HCT116 (cell line): ENCODE measurements around the gene GFER. TPM values are rescaled to one million over a fixed set of nuclear protein-coding genes. Genes with fewer than 3 reads are reported as not detected.

Experiments used
- ATAC-seq: fragments of 200-7000 bp; cut with Tn5 transposase; 2 replicates; pipeline ENCODE4 v1.9.1; 2020; ENCODE audit warnings: mild to moderate bottlenecking, moderate library complexity
- BruUV-seq: library from RNA; stranded (reverse); fragments of 400-500 nt; replicated peaks from 2 replicates; lab custom pipeline; 2021; lab: Mats Ljungman, UMichigan
- CTCF ChIA-PET: fragments of 300-600 bp; sonication (Branson Sonifier 250); formaldehyde crosslinking; loops from one replicate; lab custom pipeline; 2021; ENCODE audit warnings: antibody characterized with exemption; lab: Charles Lee
- POLR2A ChIA-PET: fragments of 300-600, 350-600 bp; sonication (Branson Sonifier 250); formaldehyde crosslinking; loops from one replicate; lab custom pipeline; 2021; ENCODE audit warnings: antibody characterized with exemption; lab: Charles Lee
- RAD21 ChIA-PET, 2 experiments: fragments of 300-600 bp; sonication (Branson Sonifier 250); formaldehyde crosslinking; loops; one replicate each; lab custom pipeline; 2023; ENCODE audit warnings: low total read pairs in 2 of 2; ENCODE audit not compliant: uncharacterized antibody in 2 of 2, unreplicated experiment in 2 of 2, low non-redundant PET in 1 of 2; lab: Charles Lee
- DNase-seq: peaks from one replicate; pipeline ENCODE4 v3.0.0-alpha.2; 2010; ENCODE audit warnings: low read depth, low spot score
- H2AFZ ChIP-seq: fragments of 200-600 bp; shearing (Covaris generic), sonication (generic); 2 replicates; pipeline ENCODE4 v1.6.1; 2017; ENCODE audit warnings: low read depth, mixed run types, mixed read lengths, antibody characterized with exemption, low read length; ENCODE audit not compliant: poor library complexity, severe bottlenecking
- H3K27ac ChIP-seq: 2 replicates; pipeline ENCODE4 v1.5.1; 2012; ENCODE audit warnings: low read depth, low read length
- H3K27me3 ChIP-seq: fragments of 200-600 bp; sonication (generic); 2 replicates; pipeline ENCODE4 v1.6.1; 2016; ENCODE audit warnings: mixed run types, low read length, mixed read lengths; ENCODE audit not compliant: insufficient read depth
- H3K36me3 ChIP-seq, 2 experiments: fragments of 200-500 bp in 1 of 2; fragments of 200-600 bp in 1 of 2; sonication (Bioruptor generic) in 1 of 2; sonication (generic) in 1 of 2; 2 replicates each; pipeline versions ENCODE4 v1.5.1 to v1.6.1; 2014 to 2016; ENCODE audit warnings: low read length in 2 of 2, inconsistent platforms in 1 of 2, mixed read lengths in 1 of 2, mixed run types in 1 of 2; ENCODE audit not compliant: insufficient read depth in 2 of 2, control insufficient read depth in 1 of 2
- H3K4me1 ChIP-seq, 2 experiments: fragments of 200-600 bp in 1 of 2; sonication (generic) in 1 of 2; 2 replicates each; pipeline versions ENCODE4 v1.5.1 to v1.6.1; 2012 to 2017; ENCODE audit warnings: low read length in 2 of 2, inconsistent platforms in 1 of 2, mild to moderate bottlenecking in 1 of 2, mixed read lengths in 1 of 2, mixed run types in 1 of 2, moderate library complexity in 1 of 2; ENCODE audit not compliant: insufficient read depth in 2 of 2, control insufficient read depth in 1 of 2
- H3K4me2 ChIP-seq: fragments of 200-600 bp; sonication (generic); 2 replicates; pipeline ENCODE4 v1.6.1; 2017; ENCODE audit warnings: mixed run types, low read length, mixed read lengths
- H3K4me3 ChIP-seq, 2 experiments: fragments of 200-600 bp in 1 of 2; sonication (generic) in 1 of 2; replicated peaks in 1 of 2; 2 replicates each; pipeline ENCODE4 v1.5.1; 2011 to 2016; ENCODE audit warnings: low read length in 2 of 2, control low read depth in 1 of 2, low read depth in 1 of 2, mild to moderate bottlenecking in 1 of 2, mixed read lengths in 1 of 2, mixed run types in 1 of 2
- H3K79me2 ChIP-seq: fragments of 200-600 bp; sonication (generic); 2 replicates; pipeline ENCODE4 v1.6.1; 2017; ENCODE audit warnings: mild to moderate bottlenecking, mixed run types, low read length, moderate library complexity, mixed read lengths; ENCODE audit not compliant: insufficient read depth
- H3K9ac ChIP-seq: fragments of 200-600 bp; sonication (generic); 2 replicates; pipeline ENCODE4 v1.6.1; 2016; ENCODE audit warnings: low read length, mixed read lengths
- H3K9me2 ChIP-seq: fragments of 200-600 bp; sonication (generic), shearing (Covaris generic); 2 replicates; pipeline ENCODE4 v1.6.1; 2017; ENCODE audit warnings: mixed run types, mild to moderate bottlenecking, moderate library complexity; ENCODE audit not compliant: insufficient read depth
- H3K9me3 ChIP-seq, 2 experiments: fragments of 200-500 bp in 1 of 2; fragments of 200-600 bp in 1 of 2; sonication (Bioruptor generic) in 1 of 2; sonication (generic) in 1 of 2; 2 replicates each; pipeline ENCODE4 v1.6.1; 2014 to 2017; ENCODE audit warnings: low read length in 2 of 2, mixed read lengths in 2 of 2, inconsistent platforms in 1 of 2, low read depth in 1 of 2, mild to moderate bottlenecking in 1 of 2, mixed run types in 1 of 2, moderate library complexity in 1 of 2; ENCODE audit not compliant: control insufficient read depth in 1 of 2, insufficient read depth in 1 of 2
- H4K20me1 ChIP-seq: fragments of 200-600 bp; sonication (generic), shearing (Covaris generic); 2 replicates; pipeline ENCODE4 v1.6.1; 2017; ENCODE audit warnings: mixed run types, mild to moderate bottlenecking, moderate library complexity; ENCODE audit not compliant: insufficient read depth
- CEBPB ChIP-seq: IDR thresholded peaks from 2 replicates; pipeline ENCODE4 v1.6.1; 2012; ENCODE audit warnings: low read depth
- ELF1 ChIP-seq: IDR thresholded peaks from 2 replicates; pipeline ENCODE4 v1.6.1; 2012; ENCODE audit warnings: low read depth, borderline replicate concordance
- EZH2phosphoT487 ChIP-seq: fragments of 200-600 bp; IDR thresholded peaks from 2 replicates; pipeline ENCODE4 v1.6.1; 2018; ENCODE audit warnings: antibody characterized with exemption, borderline replicate concordance
- FOSL1 ChIP-seq: IDR thresholded peaks from 2 replicates; pipeline ENCODE4 v1.6.1; 2012; ENCODE audit warnings: low read depth
- JUND ChIP-seq: IDR thresholded peaks from 2 replicates; pipeline ENCODE4 v1.6.1; 2012
- POLR2A ChIP-seq: IDR thresholded peaks from 2 replicates; pipeline ENCODE4 v1.7.0; 2011; ENCODE audit warnings: borderline replicate concordance; ENCODE audit not compliant: insufficient read depth, insufficient read length; ENCODE audit errors: extremely low read depth
- POLR2AphosphoS5 ChIP-seq: IDR thresholded peaks from 2 replicates; pipeline ENCODE4 v1.6.1; 2011; ENCODE audit warnings: mild to moderate bottlenecking, low read depth, low read length, moderate library complexity
- SP1 ChIP-seq: IDR thresholded peaks from 2 replicates; pipeline ENCODE4 v1.6.1; 2012; ENCODE audit warnings: low read depth
- SRF ChIP-seq: IDR thresholded peaks from 2 replicates; pipeline ENCODE4 v1.6.1; 2012; ENCODE audit warnings: low read depth
- ZNF274 ChIP-seq: fragments of 200-500 bp; sonication (Bioruptor generic); IDR thresholded peaks from 2 replicates; pipeline ENCODE4 v1.6.1; 2014; ENCODE audit warnings: mild to moderate bottlenecking, low read depth, low read length, inconsistent platforms
- intact Hi-C: fragments of 100-400 bp; cut with micrococcal nuclease; formaldehyde crosslinking; loops from 2 replicates; pipeline ENCODE4 v1.10.0; 2022
- total RNA-seq: library from RNA; stranded (reverse); gene quantifications from one replicate; pipeline ENCODE4 v1.2.1, GENCODE V29; 2021; ENCODE audit not compliant: unreplicated experiment

Gene GFER
- total RNA-seq, 1 experiment from 2014 or later, result 47.3 TPM

DNA sequence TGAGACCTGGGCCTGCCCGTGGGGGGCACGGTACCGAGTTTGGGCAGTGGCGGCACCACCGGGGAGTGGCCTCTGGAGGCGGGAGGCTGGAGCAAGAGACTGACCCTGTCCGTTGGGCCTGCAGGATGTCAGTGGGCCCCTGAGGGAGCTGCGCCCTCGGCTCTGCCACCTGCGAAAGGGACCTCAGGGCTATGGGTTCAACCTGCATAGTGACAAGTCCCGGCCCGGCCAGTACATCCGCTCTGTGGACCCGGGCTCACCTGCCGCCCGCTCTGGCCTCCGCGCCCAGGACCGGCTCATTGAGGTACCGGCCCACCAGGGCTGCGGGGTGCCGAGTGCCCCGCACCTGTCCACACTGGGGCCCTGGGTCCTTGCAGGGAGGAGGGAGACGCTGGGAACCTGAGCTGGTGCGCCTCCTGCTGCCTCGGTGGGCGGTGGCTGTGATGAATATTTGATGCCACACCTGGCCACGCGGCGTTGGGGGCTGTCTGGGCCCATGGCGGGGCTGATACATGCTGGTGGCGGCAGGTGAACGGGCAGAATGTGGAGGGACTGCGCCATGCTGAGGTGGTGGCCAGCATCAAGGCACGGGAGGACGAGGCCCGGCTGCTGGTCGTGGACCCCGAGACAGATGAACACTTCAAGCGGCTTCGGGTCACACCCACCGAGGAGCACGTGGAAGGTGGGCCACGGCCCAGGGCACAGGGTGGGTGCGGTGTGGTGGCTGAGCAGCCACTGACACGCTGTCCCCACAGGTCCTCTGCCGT lies 52.4 kb downstream of the GFER start:
- ChIA-PET RAD21 (no interaction called here), POLR2A (no interaction called here), CTCF (no interaction called here)
- Histone ChIP-seq H4K20me1 (no peaks in the 10 kb centered on the region), H3K9ac (no peak overlapping the region), H3K9me2 (no peaks in the 10 kb centered on the region), H3K27ac (no peak overlapping the region), H3K4me3 (no peak overlapping the region), H3K27me3 (no peaks in the 10 kb centered on the region), H3K36me3 (no peaks in the 10 kb centered on the region), H3K79me2 (no peaks in the 10 kb centered on the region), H3K4me1 (peaks cover 3 to 18% of the 10 kb centered on the region in 2 experiments; a peak in 2 of 4 replicates), H3K9me3 (no peaks in the 10 kb centered on the region), H2AFZ (no peak overlapping the region), H3K4me2 (no peak overlapping the region)
- TF ChIP-seq ELF1, result no peak
- no peak for TF ChIP-seq FOSL1
- no peak for TF ChIP-seq CEBPB
- no peak for TF ChIP-seq POLR2A
- TF ChIP-seq EZH2phosphoT487, result no peak
- no peak for TF ChIP-seq POLR2AphosphoS5
- TF ChIP-seq ZNF274, result no peak
- intact Hi-C loops, result no loop called here
- ATAC-seq (no peak), DNase-seq (no peak)
- no TSS peak for BruUV-seq

DNA sequence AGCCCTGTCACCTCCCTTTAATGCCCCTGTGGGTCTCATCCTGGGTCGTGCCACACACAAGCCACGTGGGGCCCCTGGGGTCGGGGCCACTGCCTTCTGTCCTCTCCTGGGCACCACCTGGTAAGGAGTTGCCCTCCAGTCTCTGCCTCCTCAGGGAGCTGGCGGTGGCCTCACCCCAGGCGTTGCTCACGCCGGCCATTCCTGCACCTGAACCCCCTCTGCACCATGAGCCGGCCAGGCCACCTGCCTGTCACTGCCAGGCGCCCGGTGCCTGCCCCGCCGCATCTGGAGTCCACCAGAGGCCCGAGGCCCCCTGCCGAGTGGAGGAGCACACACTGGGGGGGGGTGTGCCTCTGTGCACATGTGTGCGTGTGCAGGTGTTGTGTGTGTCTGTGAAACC lies 53.1 kb downstream of the GFER start:
- Histone ChIP-seq H3K9me3 (no peaks in the 10 kb centered on the region), H4K20me1 (no peaks in the 10 kb centered on the region), H3K9ac (no peak overlapping the region), H3K4me2 (no peak overlapping the region), H3K4me3 (no peak overlapping the region), H3K27ac (no peak overlapping the region), H3K79me2 (no peaks in the 10 kb centered on the region), H3K36me3 (no peaks in the 10 kb centered on the region), H3K27me3 (no peaks in the 10 kb centered on the region), H3K4me1 (peaks cover 5 to 25% of the 10 kb centered on the region in 2 experiments; a peak in 2 of 4 replicates), H2AFZ (no peak overlapping the region), H3K9me2 (no peaks in the 10 kb centered on the region)
- ATAC-seq (no peak), DNase-seq (no peak)
- TF ChIP-seq FOSL1 (no peak), SP1 (no peak), JUND (no peak), SRF (no peak)
- ChIA-PET RAD21 (no interaction called here), POLR2A (no interaction called here), CTCF (no interaction called here)
- BruUV-seq, result no TSS peak
- intact Hi-C loops, result no loop called here

Other genes starting within 250 kb of the GFER start
- gene NME3, start 212.7 kb upstream of the GFER start, total RNA-seq, result 103 TPM
- 36.3 TPM for gene EME2, start 211.4 kb upstream of the GFER start, total RNA-seq
- gene MRPS34, start 211.1 kb upstream of the GFER start, total RNA-seq, result 200 TPM
- 31.6 TPM for gene SPSB3, start 201.6 kb upstream of the GFER start, total RNA-seq
- gene NUBP2, start 201.2 kb upstream of the GFER start, total RNA-seq, result 103 TPM
- 0.10 TPM for gene IGFALS, start 190.5 kb upstream of the GFER start, total RNA-seq
- 39.1 TPM for gene HAGH, start 157.4 kb upstream of the GFER start, total RNA-seq
- 25.8 TPM for gene FAHD1, start 157.0 kb upstream of the GFER start, total RNA-seq
- 0.59 TPM for gene MEIOB, start 112.0 kb upstream of the GFER start, total RNA-seq
- not detected for gene HS3ST6, start 65.8 kb upstream of the GFER start, total RNA-seq
- 18.3 TPM for gene MSRB1, start 41.0 kb upstream of the GFER start, total RNA-seq
- gene RPL3L, start 29.5 kb upstream of the GFER start, total RNA-seq, result 0.93 TPM
- 273 TPM for gene NDUFB10, start 24.7 kb upstream of the GFER start, total RNA-seq
- 6,265 TPM for gene RPS2, start 19.4 kb upstream of the GFER start, total RNA-seq
- 0.30 TPM for gene RNF151, start 17.3 kb upstream of the GFER start, total RNA-seq
- gene TBL3, start 12.1 kb upstream of the GFER start, total RNA-seq, result 68.9 TPM
- gene NOXO1, start 2.7 kb upstream of the GFER start, total RNA-seq, result 10.0 TPM
- 11.5 TPM for gene SYNGR3, start 5.8 kb downstream of the GFER start, total RNA-seq
- 57.4 TPM for gene ZNF598, start 25.6 kb downstream of the GFER start, total RNA-seq
- gene NPW, start 35.6 kb downstream of the GFER start, total RNA-seq, result 226 TPM
- gene NHERF2, start 42.7 kb downstream of the GFER start, total RNA-seq, result 58.4 TPM
- gene NTHL1, start 63.6 kb downstream of the GFER start, total RNA-seq, result 40.1 TPM
- gene TSC2, start 63.8 kb downstream of the GFER start, total RNA-seq, result 74.1 TPM
- 137 TPM for gene PKD1, start 151.7 kb downstream of the GFER start, total RNA-seq
- gene RAB26, start 164.4 kb downstream of the GFER start, total RNA-seq, result 44.9 TPM
- gene TRAF7, start 171.6 kb downstream of the GFER start, total RNA-seq, result 160 TPM
- gene CASKIN1, start 212.4 kb downstream of the GFER start, total RNA-seq, result 5.9 TPM
- gene MLST8, start 221.3 kb downstream of the GFER start, total RNA-seq, result 58.7 TPM
- 9.8 TPM for gene BRICD5, start 226.7 kb downstream of the GFER start, total RNA-seq
- 32.6 TPM for gene PGP, start 230.6 kb downstream of the GFER start, total RNA-seq
- 40.7 TPM for gene E4F1, start 239.4 kb downstream of the GFER start, total RNA-seq